ENCODE results near the gene ABCA8. TPM values are rescaled to one million over a fixed set of nuclear protein-coding genes. Genes with fewer than 3 reads are reported as not detected.

ABCA8 gene
- total and polyA plus RNA-seq, 2 experiments from 2014 or later: not detected

DNA sequence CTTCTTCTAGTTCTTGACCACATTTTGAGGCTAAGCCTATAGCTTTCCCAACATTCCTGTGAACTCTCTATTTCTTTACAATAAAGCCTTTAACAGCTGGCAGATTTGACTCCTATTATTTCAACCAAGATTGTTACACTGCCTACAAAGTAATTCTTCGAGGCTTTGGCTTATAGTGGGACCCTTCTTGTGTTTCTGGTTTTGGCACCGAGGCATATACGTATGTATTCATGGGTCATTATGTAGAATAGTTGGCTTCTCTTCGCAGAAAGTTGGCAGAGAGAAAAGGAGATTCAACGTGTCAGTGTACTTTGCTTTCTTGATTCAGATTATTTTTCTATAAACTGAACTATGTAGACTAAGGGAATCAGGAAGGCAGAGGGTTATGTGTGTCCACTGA lies 102.2 kb downstream of the ABCA8 start:
- Histone ChIP-seq H3K4me3 (no peak overlapping the region), H3K27me3 (ENCODE audit: insufficient read depth) (no peaks in the 10 kb centered on the region)
- no peak overlapping the region for H3K4me3 Mint-ChIP-seq

More for the DNA sequence above, 102.2 kb downstream of the ABCA8 start:
- Histone ChIP-seq H3K79me2 (replicated peaks; ENCODE audit: insufficient read depth) (no peaks in the 10 kb centered on the region), H3K27ac (ENCODE audit: low read depth) (no peak overlapping the region), H3K4me2 (no peak overlapping the region), H3K4me1 (ENCODE audit: insufficient read depth) (no peaks in the 10 kb centered on the region), H3K36me3 (ENCODE audit: insufficient read depth) (no peaks in the 10 kb centered on the region), H3F3A (replicated peaks; ENCODE audit: low read depth) (no peaks in the 10 kb centered on the region), H4K20me1 (replicated peaks; ENCODE audit: insufficient read depth) (no peaks in the 10 kb centered on the region), H2AFZ (no peak overlapping the region), H3K9me2 (ENCODE audit: insufficient read depth) (peaks cover 12% of the 10 kb centered on the region; the same call in 1 of the 2 replicates)
- TF ChIP-seq, protein P1, sequence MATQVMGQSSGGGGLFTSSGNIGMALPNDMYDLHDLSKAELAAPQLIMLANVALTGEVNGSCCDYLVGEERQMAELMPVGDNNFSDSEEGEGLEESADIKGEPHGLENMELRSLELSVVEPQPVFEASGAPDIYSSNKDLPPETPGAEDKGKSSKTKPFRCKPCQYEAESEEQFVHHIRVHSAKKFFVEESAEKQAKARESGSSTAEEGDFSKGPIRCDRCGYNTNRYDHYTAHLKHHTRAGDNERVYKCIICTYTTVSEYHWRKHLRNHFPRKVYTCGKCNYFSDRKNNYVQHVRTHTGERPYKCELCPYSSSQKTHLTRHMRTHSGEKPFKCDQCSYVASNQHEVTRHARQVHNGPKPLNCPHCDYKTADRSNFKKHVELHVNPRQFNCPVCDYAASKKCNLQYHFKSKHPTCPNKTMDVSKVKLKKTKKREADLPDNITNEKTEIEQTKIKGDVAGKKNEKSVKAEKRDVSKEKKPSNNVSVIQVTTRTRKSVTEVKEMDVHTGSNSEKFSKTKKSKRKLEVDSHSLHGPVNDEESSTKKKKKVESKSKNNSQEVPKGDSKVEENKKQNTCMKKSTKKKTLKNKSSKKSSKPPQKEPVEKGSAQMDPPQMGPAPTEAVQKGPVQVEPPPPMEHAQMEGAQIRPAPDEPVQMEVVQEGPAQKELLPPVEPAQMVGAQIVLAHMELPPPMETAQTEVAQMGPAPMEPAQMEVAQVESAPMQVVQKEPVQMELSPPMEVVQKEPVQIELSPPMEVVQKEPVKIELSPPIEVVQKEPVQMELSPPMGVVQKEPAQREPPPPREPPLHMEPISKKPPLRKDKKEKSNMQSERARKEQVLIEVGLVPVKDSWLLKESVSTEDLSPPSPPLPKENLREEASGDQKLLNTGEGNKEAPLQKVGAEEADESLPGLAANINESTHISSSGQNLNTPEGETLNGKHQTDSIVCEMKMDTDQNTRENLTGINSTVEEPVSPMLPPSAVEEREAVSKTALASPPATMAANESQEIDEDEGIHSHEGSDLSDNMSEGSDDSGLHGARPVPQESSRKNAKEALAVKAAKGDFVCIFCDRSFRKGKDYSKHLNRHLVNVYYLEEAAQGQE (IDR thresholded peaks at IDR 0.05; ENCODE audit: unreplicated experiment): no peak
- TF ChIP-seq NANOG (IDR thresholded peaks at IDR 0.05; ENCODE audit: borderline replicate concordance): no peak
- TF ChIP-seq EZH2 (IDR thresholded peaks at IDR 0.05; ENCODE audit: low read depth, unreplicated experiment): no peak
- no peak for TF ChIP-seq EZH2phosphoT487 (IDR thresholded peaks at IDR 0.05; ENCODE audit: unreplicated experiment)
- TF ChIP-seq, protein P2, sequence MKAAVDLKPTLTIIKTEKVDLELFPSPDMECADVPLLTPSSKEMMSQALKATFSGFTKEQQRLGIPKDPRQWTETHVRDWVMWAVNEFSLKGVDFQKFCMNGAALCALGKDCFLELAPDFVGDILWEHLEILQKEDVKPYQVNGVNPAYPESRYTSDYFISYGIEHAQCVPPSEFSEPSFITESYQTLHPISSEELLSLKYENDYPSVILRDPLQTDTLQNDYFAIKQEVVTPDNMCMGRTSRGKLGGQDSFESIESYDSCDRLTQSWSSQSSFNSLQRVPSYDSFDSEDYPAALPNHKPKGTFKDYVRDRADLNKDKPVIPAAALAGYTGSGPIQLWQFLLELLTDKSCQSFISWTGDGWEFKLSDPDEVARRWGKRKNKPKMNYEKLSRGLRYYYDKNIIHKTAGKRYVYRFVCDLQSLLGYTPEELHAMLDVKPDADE (IDR thresholded peaks at IDR 0.05): no peak
- no peak for TF ChIP-seq STAT1 (IDR thresholded peaks at IDR 0.05; ENCODE audit: unreplicated experiment)
- no peak for TF ChIP-seq JUNB (IDR thresholded peaks at IDR 0.05; ENCODE audit: unreplicated experiment)
- TF ChIP-seq ZNF331 (CRISPR knock-in tag; IDR thresholded peaks at IDR 0.05; ENCODE audit: low read depth): no peak
- TF ChIP-seq, protein P3, sequence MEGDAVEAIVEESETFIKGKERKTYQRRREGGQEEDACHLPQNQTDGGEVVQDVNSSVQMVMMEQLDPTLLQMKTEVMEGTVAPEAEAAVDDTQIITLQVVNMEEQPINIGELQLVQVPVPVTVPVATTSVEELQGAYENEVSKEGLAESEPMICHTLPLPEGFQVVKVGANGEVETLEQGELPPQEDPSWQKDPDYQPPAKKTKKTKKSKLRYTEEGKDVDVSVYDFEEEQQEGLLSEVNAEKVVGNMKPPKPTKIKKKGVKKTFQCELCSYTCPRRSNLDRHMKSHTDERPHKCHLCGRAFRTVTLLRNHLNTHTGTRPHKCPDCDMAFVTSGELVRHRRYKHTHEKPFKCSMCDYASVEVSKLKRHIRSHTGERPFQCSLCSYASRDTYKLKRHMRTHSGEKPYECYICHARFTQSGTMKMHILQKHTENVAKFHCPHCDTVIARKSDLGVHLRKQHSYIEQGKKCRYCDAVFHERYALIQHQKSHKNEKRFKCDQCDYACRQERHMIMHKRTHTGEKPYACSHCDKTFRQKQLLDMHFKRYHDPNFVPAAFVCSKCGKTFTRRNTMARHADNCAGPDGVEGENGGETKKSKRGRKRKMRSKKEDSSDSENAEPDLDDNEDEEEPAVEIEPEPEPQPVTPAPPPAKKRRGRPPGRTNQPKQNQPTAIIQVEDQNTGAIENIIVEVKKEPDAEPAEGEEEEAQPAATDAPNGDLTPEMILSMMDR (conservative IDR thresholded peaks at IDR 0.05; ENCODE audit: low read depth in 2 of 2): no peak
- no peaks in the 10 kb centered on the region for H3K36me3 Mint-ChIP-seq (ENCODE audit: low read depth)
- H3K9me3 Mint-ChIP-seq: no peaks in the 10 kb centered on the region; the same call in 2 of the 3 replicates
- H3K27ac Mint-ChIP-seq: no peak overlapping the region
- H3K27me3 Mint-ChIP-seq (ENCODE audit: insufficient read depth, low read depth, poor library complexity): no peaks in the 10 kb centered on the region
- DNase-seq (ENCODE audit: low spot score) (no peak), ATAC-seq (no peak)
- no peaks in the 10 kb centered on the region for H3K4me1 Mint-ChIP-seq

All from GM23338 (cell line).